Right lobe of liver (tissue), 4 donors: Measurements from ENCODE around the gene S100A8.

Experiments used
- CTCF ChIP-seq, 4 donors: fragments of 200-600 bp in 3 of 4; fragments of 450-650 bp in 1 of 4; IDR thresholded peaks; one replicate each; pipeline versions ENCODE4 v1.5.1 to v1.8.0; 2016 to 2022; ENCODE audit warnings: antibody characterized with exemption in 4 of 4, mild to moderate bottlenecking in 2 of 4
- POLR2A ChIP-seq: fragments of 450-650 bp; IDR thresholded peaks from one replicate; pipeline ENCODE4 v1.6.1; 2017; ENCODE audit warnings: antibody characterized with exemption, mild to moderate bottlenecking
- donor health status: DM: no; HTN: no; CAD: no.
- donor health status: DM: no; HTN: no; CAD: no.
- donor health status: DM: no; HTN: yes; CAD: no.

- TF ChIP-seq CTCF (IDR thresholded peaks at IDR 0.05), result peak; percentile 83 to 98 (median 96)
- no peak for TF ChIP-seq POLR2A
Measured at GRCh38 chr1:153352523-153352922, 38.4 kb downstream of the S100A8 start.
